HepG2 (cell line): Measurements from ENCODE around the gene ATP9A. TPM values are rescaled to one million over a fixed set of nuclear protein-coding genes. Genes with fewer than 3 reads are reported as not detected.

Experiments used
- FOXK1 ChIP-seq: sonication (generic); formaldehyde crosslinking; IDR thresholded peaks from 2 replicates; pipeline ENCODE4 v1.4.0; 2020; ENCODE audit warnings: low read depth, missing genetic modification reagents, borderline replicate concordance
- MIXL1 ChIP-seq: IDR thresholded peaks from 2 replicates; pipeline ENCODE4 v1.6.1; 2016
- MLXIP ChIP-seq: sonication (generic); formaldehyde crosslinking; IDR thresholded peaks from 2 replicates; pipeline ENCODE4 v1.9.0; 2021; ENCODE audit warnings: missing genetic modification reagents, borderline replicate concordance
- ZBTB40 ChIP-seq, 2 experiments: fragments of 450-650 bp in 1 of 2; sonication (generic) in 1 of 2; formaldehyde crosslinking in 1 of 2; IDR thresholded peaks; 2 replicates each; pipeline versions ENCODE4 v1.6.1 to v1.8.0; 2016 to 2022; ENCODE audit warnings: antibody characterized with exemption in 1 of 2, mild to moderate bottlenecking in 1 of 2, missing genetic modification reagents in 1 of 2
- ZNF354B ChIP-seq: sonication (generic); formaldehyde crosslinking; IDR thresholded peaks from 2 replicates; pipeline ENCODE4 v1.8.0; 2022; ENCODE audit warnings: mild to moderate bottlenecking, missing genetic modification reagents
- ZNF557 ChIP-seq: sonication (generic); formaldehyde crosslinking; IDR thresholded peaks from 2 replicates; pipeline ENCODE4 v1.4.0; 2020; ENCODE audit warnings: missing genetic modification reagents
- polyA plus RNA-seq, 8 experiments: library from polyadenylated mRNA; depleted of rRNA in 3 of 8; stranded (reverse) in 7 of 8; unstranded in 1 of 8; fragments of >200 nt; fragmentation: Illumina TruSeq in 4 of 8; extraction: Trizol in 4 of 8; gene quantifications; 2 replicates each; pipeline versions ENCODE4 v1.2.1 to v1.2.3, GENCODE V29; 2011 to 2016; ENCODE audit warnings: low read depth in 4 of 8, missing spikeins in 1 of 8, mixed read lengths in 1 of 8; ENCODE audit not compliant: insufficient read depth in 1 of 8
- total RNA-seq, 5 experiments: library from RNA; depleted of rRNA; stranded (reverse); fragments of >200 nt; fragmentation: Illumina TruSeq; extraction: Trizol; gene quantifications; 2 replicates each; pipeline ENCODE4 v1.2.3, GENCODE V29; 2016; ENCODE audit warnings: low read depth in 1 of 5

ATP9A gene
- total and polyA plus RNA-seq, 2 of the 13 experiments (the other 11 are each of a cell fraction or from before 2014, with no cell fraction given): 11.8 to 18.5 TPM

DNA sequence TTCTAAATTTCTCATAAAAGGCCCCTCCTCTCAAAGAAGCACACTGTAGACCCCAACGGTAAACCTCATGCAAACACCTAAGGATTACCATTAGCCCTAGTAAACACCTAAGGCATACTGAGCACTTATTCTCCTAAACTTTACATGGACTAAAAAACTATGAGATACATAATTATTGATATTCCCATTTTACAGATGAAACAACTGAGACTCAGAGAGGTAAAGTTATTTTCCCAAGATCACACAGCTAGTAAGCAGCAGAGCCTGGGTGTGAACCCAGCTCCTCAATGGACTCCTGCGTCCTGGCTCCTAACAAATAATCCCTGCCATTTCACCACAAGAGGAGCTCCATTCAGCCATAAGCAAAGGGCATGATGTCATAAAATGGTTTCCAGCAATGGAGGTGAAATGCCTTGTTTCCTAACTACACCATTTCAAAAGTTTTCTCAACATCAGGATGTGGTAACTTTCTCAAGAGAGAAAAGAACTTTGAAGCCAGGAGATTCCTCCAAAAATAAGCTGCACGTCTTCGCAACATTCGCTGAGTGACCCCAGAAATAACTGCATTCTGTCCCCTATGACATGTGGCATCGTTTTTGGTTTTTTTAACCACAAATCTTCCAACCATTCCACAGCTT lies 4.1 kb downstream of the ATP9A start (continued):
- TF ChIP-seq ZBTB40 (IDR thresholded peaks at IDR 0.05) (no peak), ZBTB40 (CRISPR knock-in tag; IDR thresholded peaks at IDR 0.05) (no peak), ZNF354B (CRISPR knock-in tag) (no peak), MLXIP (CRISPR knock-in tag) (no peak), ZNF557 (no peak), MIXL1 (no peak), FOXK1 (CRISPR knock-in tag) (no peak)
